Forelimb muscle (tissue), 1 donor: ENCODE measurements around the gene KPNA2. TPM values are rescaled to one million over a fixed set of nuclear protein-coding genes. Genes with fewer than 3 reads are reported as not detected.

Experiments used
- polyA plus RNA-seq: library from polyadenylated mRNA; unstranded; fragments of 120-200 nt; gene quantifications from one replicate; pipeline ENCODE4 v1.2.1, GENCODE V29; 2013; ENCODE audit not compliant: insufficient read length

The KPNA2 gene
- polyA plus RNA-seq, 1 donor, result 51.4 TPM

Other genes starting within 250 kb of the KPNA2 start
- gene BPTF, start 210.2 kb upstream of the KPNA2 start, polyA plus RNA-seq, result 58.3 TPM
- 13.8 TPM for gene C17orf58, start 39.3 kb upstream of the KPNA2 start, polyA plus RNA-seq
- 63.5 TPM for gene AMZ2, start 212.3 kb downstream of the KPNA2 start, polyA plus RNA-seq